ENCODE data around the gene JAKMIP3.
"Not testable (repeated sequence)": the region's sequence is repeated elsewhere in the genome, so short reads cannot be mapped to it uniquely, and the experiment has no call there.

The JAKMIP3 gene

GRCh38 chr10:132068431-132069121, 2.8 kb downstream of the JAKMIP3 start:
- no peak for DNase-seq

- no peak for DNase-seq
Measured at GRCh38 chr10:132069122-132069848, 3.5 kb downstream of the JAKMIP3 start.

- no peak for DNase-seq
Measured at GRCh38 chr10:132069849-132070182, 4.1 kb downstream of the JAKMIP3 start.

GRCh38 chr10:132070724-132071123, 5.0 kb downstream of the JAKMIP3 start:
- no peak for DNase-seq

GRCh38 chr10:132071667-132072066, 5.9 kb downstream of the JAKMIP3 start:
- DNase-seq, result no peak

- DNase-seq, result no peak
Measured at GRCh38 chr10:132075909-132076577, 10.3 kb downstream of the JAKMIP3 start.

- no peak for DNase-seq
Measured at GRCh38 chr10:132076578-132077081, 10.9 kb downstream of the JAKMIP3 start.

- DNase-seq, result no peak
Measured at GRCh38 chr10:132077091-132077490, 11.3 kb downstream of the JAKMIP3 start.

GRCh38 chr10:132078746-132079345, 13.1 kb downstream of the JAKMIP3 start:
- DNase-seq, result no peak

GRCh38 chr10:132084384-132084783, 18.6 kb downstream of the JAKMIP3 start:
- DNase-seq, result not testable (repeated sequence)

- DNase-seq, result peak; percentile 42
Measured at GRCh38 chr10:132093236-132093635, 27.5 kb downstream of the JAKMIP3 start.

- DNase-seq, result peak; percentile 36
Measured at GRCh38 chr10:132094581-132095234, 29.0 kb downstream of the JAKMIP3 start.

GRCh38 chr10:132095403-132096113, 29.8 kb downstream of the JAKMIP3 start:
- DNase-seq, result no peak

- no peak for DNase-seq
Measured at GRCh38 chr10:132096223-132096622, 30.5 kb downstream of the JAKMIP3 start.

GRCh38 chr10:132096863-132097478, 31.2 kb downstream of the JAKMIP3 start:
- DNase-seq, result peak; percentile 36

GRCh38 chr10:132097609-132098377, 32.0 kb downstream of the JAKMIP3 start:
- no peak for DNase-seq

- DNase-seq, result peak; percentile 42
Measured at GRCh38 chr10:132098539-132099388, 33.0 kb downstream of the JAKMIP3 start.

- DNase-seq, result no peak
Measured at GRCh38 chr10:132099389-132100090, 33.8 kb downstream of the JAKMIP3 start.

GRCh38 chr10:132100091-132100481, 34.3 kb downstream of the JAKMIP3 start:
- DNase-seq, result peak; percentile 30
